MM.1S (cell line): ENCODE results near the gene NAGPA.

Source experiments
- CTCF ChIP-seq: fragments of 300-600 bp; sonication (generic); IDR thresholded peaks from 2 replicates; pipeline ENCODE4 v1.5.1; 2016; ENCODE audit warnings: antibody characterized with exemption, low read length, mixed read lengths
- EZH2 ChIP-seq: fragments of 300-600 bp; sonication (generic); optimal IDR thresholded peaks from 2 replicates; pipeline ENCODE3; 2017; ENCODE audit warnings: low read depth, mild to moderate bottlenecking, antibody characterized with exemption, low read length, mixed read lengths
- EZH2phosphoT487 ChIP-seq: fragments of 300-600 bp; sonication (generic); IDR thresholded peaks from 2 replicates; pipeline ENCODE4 v1.6.1; 2018; ENCODE audit warnings: antibody characterized with exemption, low read length

- TF ChIP-seq CTCF (no peak), EZH2 (no peak), EZH2phosphoT487 (no peak)
Observed at GRCh38 chr16:5035909-5036227, 2.1 kb upstream of the NAGPA start.
